B cell (primary cell): Measurements from ENCODE around the gene MARF1. TPM values are rescaled to one million over a fixed set of nuclear protein-coding genes. Genes with fewer than 3 reads are reported as not detected.

Source experiments
- ATAC-seq: fragments of 200-7000 bp; cut with Tn5 transposase; one replicate; pipeline ENCODE4 v1.10.0; 2021; ENCODE audit warnings: low read depth, mild to moderate bottlenecking, moderate number of reproducible peaks, moderate library complexity
- CTCF ChIA-PET: fragments of 350-600 bp; sonication (Branson Sonifier 250); formaldehyde crosslinking; loops from one replicate; lab custom pipeline; 2021; ENCODE audit warnings: antibody characterized with exemption, inconsistent platforms; lab: Charles Lee
- POLR2A ChIA-PET: fragments of 350-600 bp; sonication (Branson Sonifier 250); formaldehyde crosslinking; loops from one replicate; lab custom pipeline; 2021; ENCODE audit warnings: antibody characterized with exemption; lab: Charles Lee
- DNase-seq: peaks from one replicate; pipeline ENCODE4 v3.0.0; 2013
- H2AFZ ChIP-seq: 2 replicates; pipeline ENCODE4 v1.6.1; 2012; ENCODE audit warnings: mild to moderate bottlenecking, low read depth, low read length; ENCODE audit not compliant: insufficient read depth, poor library complexity, severe bottlenecking
- H3K27ac ChIP-seq, 2 donors: 1 replicate in 1 of 2; 2 replicates in 1 of 2; pipeline ENCODE4 v1.5.1; 2012 to 2013; ENCODE audit warnings: low read length in 2 of 2, mild to moderate bottlenecking in 2 of 2, moderate library complexity in 1 of 2
- H3K27me3 ChIP-seq, 4 experiments: fragments of 200-600 bp in 1 of 4; sonication (generic) in 1 of 4; replicated peaks in 1 of 4; 1 replicate in 2 of 4; 2 replicates in 2 of 4; pipeline versions ENCODE4 v1.6.1 to v1.7.0; 2013 to 2016; ENCODE audit warnings: low read length in 3 of 4, mild to moderate bottlenecking in 2 of 4, mixed read lengths in 1 of 4, moderate library complexity in 1 of 4; ENCODE audit not compliant: insufficient read depth in 4 of 4, control insufficient read depth in 3 of 4; ENCODE audit errors: control extremely low read depth in 1 of 4
- H3K36me3 ChIP-seq, 2 experiments: replicated peaks in 1 of 2; 1 replicate in 1 of 2; 2 replicates in 1 of 2; pipeline versions ENCODE4 v1.6.1 to v1.7.1; 2013; ENCODE audit warnings: low read length in 1 of 2; ENCODE audit not compliant: insufficient read depth in 2 of 2, control insufficient read depth in 1 of 2; ENCODE audit errors: control extremely low read depth in 1 of 2, extremely low read depth in 1 of 2
- H3K4me1 ChIP-seq, 2 donors: fragments of 200-600 bp in 1 of 2; sonication (generic) in 1 of 2; 1 replicate in 1 of 2; 2 replicates in 1 of 2; pipeline versions ENCODE4 v1.5.1 to v1.6.1; 2013 to 2017; ENCODE audit warnings: low read length in 2 of 2; ENCODE audit not compliant: control insufficient read depth in 2 of 2, insufficient read depth in 2 of 2
- H3K4me2 ChIP-seq: replicated peaks from 2 replicates; pipeline ENCODE3; 2012; ENCODE audit warnings: mild to moderate bottlenecking, low read depth, low read length; ENCODE audit not compliant: poor library complexity, severe bottlenecking
- H3K4me3 ChIP-seq, 5 experiments: fragments of 200-600 bp in 1 of 5; sonication (generic) in 1 of 5; 1 replicate in 3 of 5; 2 replicates in 2 of 5; pipeline versions ENCODE4 v1.5.1 to v1.7.0; 2011 to 2016; ENCODE audit warnings: low read length in 4 of 5, mild to moderate bottlenecking in 4 of 5, low read depth in 2 of 5, control low read depth in 1 of 5, moderate library complexity in 1 of 5; ENCODE audit not compliant: insufficient read depth in 1 of 5; ENCODE audit errors: control extremely low read depth in 1 of 5, extremely low read depth in 1 of 5
- H3K79me2 ChIP-seq: fragments of 200-600 bp; sonication (generic); one replicate; pipeline ENCODE4 v1.6.0; 2016; ENCODE audit warnings: low read length; ENCODE audit not compliant: control insufficient read depth, insufficient read depth
- H3K9ac ChIP-seq: fragments of 200-600 bp; sonication (generic); 2 replicates; pipeline ENCODE4 v1.6.1; 2017; ENCODE audit warnings: mild to moderate bottlenecking, low read length, moderate library complexity
- H3K9me3 ChIP-seq, 3 donors: one replicate each; pipeline versions ENCODE4 v1.6.1 to v1.7.1; 2013; ENCODE audit warnings: low read length in 2 of 3; ENCODE audit not compliant: control insufficient read depth in 2 of 3, insufficient read depth in 1 of 3; ENCODE audit errors: control extremely low read depth in 1 of 3
- H4K20me1 ChIP-seq: 2 replicates; pipeline ENCODE4 v1.6.0; 2012; ENCODE audit warnings: mild to moderate bottlenecking, low read length; ENCODE audit not compliant: insufficient read depth, control insufficient read depth, poor library complexity, severe bottlenecking
- H3K27ac Mint-ChIP-seq: one replicate; pipeline ENCODE4 v1.8.0; 2021; ENCODE audit warnings: mixed read lengths
- H3K27me3 Mint-ChIP-seq: one replicate; pipeline ENCODE4 v1.8.0; 2021; ENCODE audit warnings: mixed read lengths
- H3K4me1 Mint-ChIP-seq: one replicate; pipeline ENCODE4 v1.8.0; 2021; ENCODE audit warnings: mixed read lengths
- H3K4me3 Mint-ChIP-seq: one replicate; pipeline ENCODE4 v1.8.0; 2021; ENCODE audit warnings: mixed read lengths
- H3K9me3 Mint-ChIP-seq: one replicate; pipeline ENCODE4 v1.8.0; 2022; ENCODE audit warnings: mixed read lengths; ENCODE audit not compliant: insufficient read depth
- CTCF ChIP-seq: fragments of 200-600 bp; IDR thresholded peaks from one replicate; pipeline ENCODE4 v1.8.0; 2022; ENCODE audit warnings: antibody characterized with exemption, mild to moderate bottlenecking
- EZH2 ChIP-seq: IDR thresholded peaks from 2 replicates; pipeline ENCODE4 v1.6.1; 2012; ENCODE audit warnings: borderline replicate concordance, low read depth, mild to moderate bottlenecking, moderate library complexity, low read length; ENCODE audit not compliant: insufficient read depth, poor library complexity, severe bottlenecking
- WGBS: methylation state at CpG from one replicate; pipeline ENCODE4 v1.1.5; 2013; ENCODE audit warnings: missing lambda C conversion rate; ENCODE audit not compliant: insufficient coverage; 5-methylcytosine and 5-hydroxymethylcytosine counted together
- intact Hi-C: fragments of 100-400 bp; cut with micrococcal nuclease; formaldehyde crosslinking; loops from one replicate; pipeline ENCODE4 v1.10.0; 2022
- polyA plus RNA-seq: library from polyadenylated mRNA; depleted of rRNA; stranded (reverse); fragments of >200 nt; gene quantifications from 2 replicates; pipeline ENCODE4 v1.2.3, GENCODE V29; 2012
- total RNA-seq, 2 donors: library from RNA; stranded (reverse); fragments of 120-200 nt in 1 of 2; gene quantifications; 1 replicate in 1 of 2; 2 replicates in 1 of 2; pipeline versions ENCODE4 v1.2.3 to v1.2.4, GENCODE V29; 2013 to 2022

Gene MARF1
- total and polyA plus RNA-seq, 2 donors (not counting 1 experiment from before 2014, with no cell fraction given) = 68.0 to 366 TPM

DNA sequence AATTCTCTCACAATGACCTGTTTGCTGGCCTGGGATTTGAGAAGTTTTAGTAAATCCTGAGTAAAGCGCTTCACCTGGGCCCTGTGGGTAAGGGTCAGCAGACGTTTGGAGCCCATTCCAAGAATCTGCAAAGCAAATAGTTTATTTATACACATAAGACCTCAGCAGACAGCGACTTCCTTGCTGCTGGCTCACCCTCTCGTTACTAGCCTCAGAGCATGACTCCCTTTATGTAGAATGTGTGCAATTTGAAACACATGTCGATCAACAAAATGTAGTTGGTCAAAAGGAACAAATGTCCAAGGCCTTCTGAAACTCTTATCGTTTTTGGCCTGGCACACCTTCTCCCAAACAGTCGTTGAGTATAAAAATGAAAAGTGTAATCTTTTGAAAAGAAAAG lies 31.3 kb downstream of the MARF1 start:
- intact Hi-C loops = no loop called here
- H3K27ac Mint-ChIP-seq = peak overlapping the region; percentile 46
- H3K27ac ChIP-seq = peak overlapping the region in 1 of 2 donors; percentile 15
- peaks cover 9 to 87% of the 10 kb centered on the region in 2 experiments for H3K36me3 ChIP-seq
- no peak overlapping the region for H3K4me3 ChIP-seq
- peaks cover 33% of the 10 kb centered on the region for H4K20me1 ChIP-seq
- no peaks in the 10 kb centered on the region for H3K9me3 Mint-ChIP-seq
- ATAC-seq = no peak
- DNase-seq = no peak
- H3K4me3 Mint-ChIP-seq = no peak overlapping the region
- no peaks in the 10 kb centered on the region for H3K27me3 ChIP-seq
- TF ChIP-seq EZH2 (no peak), CTCF (no peak)
- peaks cover 29% of the 10 kb centered on the region for H3K79me2 ChIP-seq
- no peaks in the 10 kb centered on the region for H3K9me3 ChIP-seq
- no peak overlapping the region for H3K4me2 ChIP-seq
- no peaks in the 10 kb centered on the region for H3K4me1 ChIP-seq
- no peak overlapping the region for H3K9ac ChIP-seq
- CTCF ChIA-PET = interaction anchor here (1.6 kb wide), 1 partner anchor 24 kb away, joined by 4 read pairs; no protein-coding TSS in a partner anchor
- POLR2A ChIA-PET = no interaction called here
- no peaks in the 10 kb centered on the region for H3K27me3 Mint-ChIP-seq
- no peaks in the 10 kb centered on the region for H3K4me1 Mint-ChIP-seq
- no peak overlapping the region for H2AFZ ChIP-seq
- 100% methylated on average over 4 of the region's 7 CpGs for WGBS

GRCh38 chr16:15610369-15610871 lies 32.5 kb downstream of the MARF1 start:
- POLR2A ChIA-PET = interaction anchor here (0.6 kb wide), 1 partner anchor 17 kb away, joined by 4 read pairs; no protein-coding TSS in a partner anchor

More at GRCh38 chr16:15610369-15610871, 32.5 kb downstream of the MARF1 start:
- H3K4me1 ChIP-seq = no peaks in the 10 kb centered on the region
- H3K79me2 ChIP-seq = peaks cover 41% of the 10 kb centered on the region
- DNase-seq (no peak), ATAC-seq (no peak)
- 99% methylated on average over 10 of the region's 10 CpGs for WGBS
- Mint-ChIP-seq H3K4me3 (no peak overlapping the region), H3K4me1 (no peaks in the 10 kb centered on the region), H3K27ac (no peak overlapping the region), H3K27me3 (no peaks in the 10 kb centered on the region), H3K9me3 (no peaks in the 10 kb centered on the region)
- no peaks in the 10 kb centered on the region for H3K27me3 ChIP-seq
- intact Hi-C loops = no loop called here
- H3K9ac ChIP-seq = no peak overlapping the region
- H2AFZ ChIP-seq = no peak overlapping the region
- H4K20me1 ChIP-seq = peaks cover 45% of the 10 kb centered on the region
- no peak overlapping the region for H3K4me2 ChIP-seq
- no peak overlapping the region for H3K27ac ChIP-seq
- TF ChIP-seq EZH2 = no peak
- TF ChIP-seq CTCF = no peak
- H3K4me3 ChIP-seq = no peak overlapping the region
- CTCF ChIA-PET = interaction anchor here (1.0 to 2.8 kb wide), 3 partner anchors 12 to 33 kb away, joined by 3 to 14 read pairs (median 3); partner anchors contain the start of gene MARF1
- no peaks in the 10 kb centered on the region for H3K9me3 ChIP-seq
- H3K36me3 ChIP-seq = peaks cover 9 to 88% of the 10 kb centered on the region in 2 experiments
